Stomach smooth muscle (tissue), 2 donors: ENCODE measurements around the gene KCMF1.
A peak's percentile ranks its signal among the peaks of the same experiment; 100 is the strongest.

Experiments used
- H3K27ac ChIP-seq: one replicate; pipeline ENCODE4 v1.7.0; 2013; ENCODE audit warnings: mild to moderate bottlenecking, low read length, inconsistent platforms
- H3K27me3 ChIP-seq, 2 donors: one replicate each; pipeline ENCODE4 v1.7.0; 2013; ENCODE audit warnings: low read length in 2 of 2; ENCODE audit not compliant: insufficient read depth in 2 of 2, control insufficient read depth in 1 of 2
- H3K36me3 ChIP-seq, 2 donors: one replicate each; pipeline ENCODE4 v1.7.0; 2013; ENCODE audit warnings: low read length in 2 of 2; ENCODE audit not compliant: control insufficient read depth in 2 of 2, insufficient read depth in 2 of 2
- H3K4me1 ChIP-seq: one replicate; pipeline ENCODE4 v1.7.0; 2013; ENCODE audit warnings: low read length; ENCODE audit not compliant: control insufficient read depth, insufficient read depth
- H3K4me3 ChIP-seq, 2 donors: one replicate each; pipeline ENCODE4 v1.7.0; 2013; ENCODE audit warnings: low read length in 2 of 2
- H3K9ac ChIP-seq, 2 donors: one replicate each; pipeline ENCODE4 v1.7.0; 2013; ENCODE audit warnings: low read length in 2 of 2, mild to moderate bottlenecking in 1 of 2
- H3K9me3 ChIP-seq, 2 donors: one replicate each; pipeline ENCODE4 v1.7.0; 2013; ENCODE audit warnings: low read length in 2 of 2; ENCODE audit not compliant: control insufficient read depth in 2 of 2
- donor health status: healthy.
- donor health status: Pancreatic carcinoma.

Gene KCMF1

GRCh38 chr2:84966731-84967130 lies 4.2 kb upstream of the KCMF1 start:
- no peak overlapping the region for H3K27ac ChIP-seq
- H3K36me3 ChIP-seq, result peaks cover 0 to 2% of the 10 kb centered on the region in 2 donors
- H3K4me3 ChIP-seq, result no peak overlapping the region
- no peak overlapping the region for H3K9ac ChIP-seq
- no peaks in the 10 kb centered on the region for H3K9me3 ChIP-seq
- H3K27me3 ChIP-seq, result no peaks in the 10 kb centered on the region
- H3K4me1 ChIP-seq, result peaks cover 22% of the 10 kb centered on the region

DNA sequence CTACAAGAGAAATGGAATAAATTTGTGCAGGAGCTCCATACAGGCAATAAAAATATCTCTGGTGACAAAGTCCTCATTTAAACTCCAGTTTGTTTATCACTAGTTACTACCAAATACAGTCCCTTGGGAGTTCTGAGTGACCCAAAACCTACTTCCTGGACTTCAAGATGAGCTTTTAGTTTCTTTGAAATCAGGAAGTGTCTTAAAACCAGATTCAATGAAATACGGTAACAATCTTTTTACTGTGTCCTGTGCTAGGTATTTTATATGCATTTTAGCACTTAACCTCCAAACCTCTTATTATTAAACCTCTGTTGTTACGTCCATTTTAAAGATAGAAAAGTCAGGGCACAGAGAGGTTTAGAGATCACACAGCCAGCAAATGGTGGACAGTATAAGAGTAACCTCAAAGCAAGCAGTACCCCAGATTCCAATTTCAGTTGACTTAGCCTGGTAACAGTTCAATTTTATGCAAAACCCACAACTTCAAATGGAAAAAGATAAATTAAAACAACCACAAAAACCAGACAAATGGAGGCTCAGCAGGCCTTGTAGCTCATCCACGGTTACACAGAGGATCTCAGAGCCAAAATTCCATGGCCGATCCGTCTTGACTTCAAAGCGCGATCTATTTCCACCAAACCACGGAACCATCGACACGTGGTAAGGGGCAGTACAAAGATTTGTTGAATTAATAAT lies 1.3 kb upstream of the KCMF1 start:
- peaks cover 20% of the 10 kb centered on the region for H3K4me1 ChIP-seq
- peak overlapping the region; percentile 81 for H3K27ac ChIP-seq

DNA sequence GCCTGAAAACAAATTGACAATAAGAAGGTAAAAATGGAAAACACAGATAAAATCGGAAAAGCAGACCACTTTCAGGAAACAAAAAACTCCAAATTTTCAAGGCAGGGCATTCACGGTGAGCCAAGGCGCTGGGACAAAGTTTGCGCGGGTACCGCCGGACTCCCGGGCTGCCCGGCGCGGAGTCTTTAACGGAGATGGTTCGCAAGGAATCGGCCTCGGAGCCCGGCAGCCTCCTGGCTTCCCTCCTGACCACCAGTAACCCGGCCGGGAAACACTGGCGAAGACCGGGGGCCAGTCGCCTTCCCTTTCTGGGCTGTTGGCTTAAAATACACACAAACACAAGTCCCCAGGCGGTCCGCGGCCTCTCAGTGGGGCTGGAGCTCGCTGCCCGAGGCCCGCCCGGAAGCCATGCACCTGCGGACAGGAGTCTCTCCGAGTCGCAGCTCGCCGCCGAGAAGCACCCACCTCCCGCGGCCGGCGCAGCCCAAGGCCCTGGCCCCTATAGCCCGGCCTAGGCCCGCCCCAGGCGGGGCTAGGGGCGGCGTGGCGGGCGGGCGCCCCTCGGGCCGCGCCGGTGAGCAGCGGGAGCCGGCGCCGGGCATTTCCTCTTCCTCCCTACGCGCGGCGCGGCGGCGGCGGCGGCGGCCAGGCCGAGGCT lies 622 bp upstream of the KCMF1 start:
- H3K4me3 ChIP-seq, result peak overlapping the region; percentile 78 to 85
- H3K36me3 ChIP-seq, result peaks cover 0 to 3% of the 10 kb centered on the region in 2 donors
- peak overlapping the region; percentile 90 to 95 for H3K9ac ChIP-seq
- peaks cover 24% of the 10 kb centered on the region for H3K4me1 ChIP-seq
- no peaks in the 10 kb centered on the region for H3K9me3 ChIP-seq
- H3K27ac ChIP-seq, result peak overlapping the region; percentile 81
- H3K27me3 ChIP-seq, result no peaks in the 10 kb centered on the region

More for the DNA sequence above, 1.3 kb upstream of the KCMF1 start:
- Histone ChIP-seq H3K9me3 (no peaks in the 10 kb centered on the region), H3K9ac (peak overlapping the region; percentile 90 to 95), H3K4me3 (peak overlapping the region; percentile 78 to 85), H3K27me3 (no peaks in the 10 kb centered on the region), H3K36me3 (peaks cover 0 to 3% of the 10 kb centered on the region in 2 donors)

DNA sequence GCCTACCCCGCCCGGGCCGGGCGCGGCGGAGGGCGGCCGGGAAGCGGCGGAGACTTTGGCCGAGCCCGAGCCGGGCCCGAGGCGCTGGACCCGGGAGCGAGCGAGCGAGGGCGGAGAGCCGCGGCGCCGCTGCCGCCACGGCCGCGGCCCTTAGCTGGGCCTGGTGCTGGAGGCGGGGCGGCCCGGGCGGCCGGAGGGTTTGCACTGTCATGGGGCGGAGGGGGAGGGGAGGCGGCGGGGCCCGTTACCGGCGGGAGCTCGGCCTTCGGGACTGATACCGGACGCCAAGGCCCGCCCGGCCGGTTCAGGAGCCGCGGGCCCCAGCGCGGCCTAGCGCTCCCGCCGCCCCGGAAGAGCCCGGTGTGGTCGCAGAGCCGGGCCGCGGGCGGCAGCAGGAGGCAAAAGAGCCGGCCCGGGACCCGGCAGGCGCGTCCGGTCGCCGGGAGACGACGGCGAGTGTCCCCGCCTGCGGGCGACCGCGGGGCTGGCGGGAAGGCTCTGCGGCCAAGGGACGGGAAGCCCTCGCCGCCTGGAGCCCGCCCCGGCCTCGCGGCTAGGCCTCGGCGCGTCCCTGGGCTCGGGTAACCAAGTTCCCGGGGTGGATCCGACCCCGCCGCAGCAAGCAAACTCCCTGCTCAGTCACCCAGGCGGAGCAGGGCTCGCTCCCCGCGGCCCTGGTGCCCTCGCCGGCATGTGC lies 697 bp downstream of the KCMF1 start:
- H3K27me3 ChIP-seq, result no peaks in the 10 kb centered on the region
- H3K4me1 ChIP-seq, result peaks cover 28% of the 10 kb centered on the region
- peak overlapping the region; percentile 93 for H3K9ac ChIP-seq
- peaks cover 0 to 2% of the 10 kb centered on the region in 2 donors for H3K36me3 ChIP-seq
- H3K9me3 ChIP-seq, result no peaks in the 10 kb centered on the region
- peak overlapping the region; percentile 84 for H3K27ac ChIP-seq
- peak overlapping the region; percentile 84 to 92 for H3K4me3 ChIP-seq

DNA sequence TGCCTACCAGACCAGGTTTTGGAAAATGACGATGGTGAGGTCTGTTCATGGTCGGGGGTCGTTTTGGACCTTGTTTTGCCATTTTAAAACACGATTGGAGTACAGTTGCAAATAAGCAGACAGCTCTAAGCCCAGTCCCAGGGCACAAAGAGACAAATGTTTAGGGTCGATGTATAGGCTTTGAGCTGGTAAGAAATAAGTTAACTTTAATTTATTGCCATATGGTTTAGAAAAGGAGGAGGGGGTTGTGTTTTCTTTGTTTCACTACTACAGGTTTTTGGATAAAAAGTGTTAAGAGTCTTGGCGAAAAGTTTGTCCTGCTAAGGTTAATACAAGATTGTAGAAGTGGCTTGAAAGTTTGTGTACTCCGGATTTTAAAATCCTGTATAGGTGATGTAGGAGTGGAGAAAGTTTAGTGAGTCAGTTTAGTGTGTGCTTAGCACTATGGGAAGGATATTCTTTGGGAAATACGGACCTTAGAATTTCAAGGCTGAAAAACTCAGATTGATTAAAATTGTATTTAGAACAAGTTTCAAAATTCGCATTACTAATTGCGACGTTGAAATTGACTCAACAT lies 1.3 kb downstream of the KCMF1 start:
- no peaks in the 10 kb centered on the region for H3K27me3 ChIP-seq
- H3K9ac ChIP-seq, result peak overlapping the region; percentile 93
- peak overlapping the region; percentile 84 for H3K27ac ChIP-seq
- peaks cover 0 to 2% of the 10 kb centered on the region in 2 donors for H3K36me3 ChIP-seq
- H3K9me3 ChIP-seq, result no peaks in the 10 kb centered on the region
- H3K4me3 ChIP-seq, result peak overlapping the region; percentile 84 to 92
- H3K4me1 ChIP-seq, result peaks cover 28% of the 10 kb centered on the region

DNA sequence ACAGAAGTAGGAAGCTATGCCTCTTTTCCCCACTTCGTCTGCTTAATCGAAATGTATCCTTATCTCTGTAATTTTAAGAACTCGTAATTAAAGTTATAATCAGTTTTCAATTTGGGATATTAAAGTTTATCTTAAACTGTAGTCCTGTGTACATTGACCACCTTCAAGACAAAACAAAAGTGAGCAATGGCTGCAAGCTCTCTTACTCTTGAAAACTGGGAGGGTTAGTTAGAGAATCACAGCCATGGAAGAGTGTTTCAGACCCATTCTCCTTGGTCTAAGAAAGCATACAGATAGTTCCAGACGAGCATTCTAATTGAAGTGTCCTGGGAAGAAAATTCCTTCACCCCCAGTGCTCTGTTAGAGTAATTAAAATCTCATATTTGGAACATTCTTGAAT lies 2.0 kb downstream of the KCMF1 start:
- peak overlapping the region; percentile 84 to 92 for H3K4me3 ChIP-seq
- no peak overlapping the region for H3K27ac ChIP-seq
- no peaks in the 10 kb centered on the region for H3K27me3 ChIP-seq
- no peaks in the 10 kb centered on the region for H3K9me3 ChIP-seq
- peak overlapping the region in 1 of 2 donors; percentile 93 for H3K9ac ChIP-seq
- H3K4me1 ChIP-seq, result peaks cover 28% of the 10 kb centered on the region
- H3K36me3 ChIP-seq, result peaks cover 0 to 2% of the 10 kb centered on the region in 2 donors

- H3K4me1 ChIP-seq, result peaks cover 22% of the 10 kb centered on the region
- H3K27me3 ChIP-seq, result no peaks in the 10 kb centered on the region
- H3K27ac ChIP-seq, result no peak overlapping the region
- no peaks in the 10 kb centered on the region for H3K9me3 ChIP-seq
- no peaks in the 10 kb centered on the region for H3K36me3 ChIP-seq
- no peak overlapping the region for H3K4me3 ChIP-seq
- H3K9ac ChIP-seq, result no peak overlapping the region
Observed at GRCh38 chr2:84980263-84980983, 9.5 kb downstream of the KCMF1 start.

DNA sequence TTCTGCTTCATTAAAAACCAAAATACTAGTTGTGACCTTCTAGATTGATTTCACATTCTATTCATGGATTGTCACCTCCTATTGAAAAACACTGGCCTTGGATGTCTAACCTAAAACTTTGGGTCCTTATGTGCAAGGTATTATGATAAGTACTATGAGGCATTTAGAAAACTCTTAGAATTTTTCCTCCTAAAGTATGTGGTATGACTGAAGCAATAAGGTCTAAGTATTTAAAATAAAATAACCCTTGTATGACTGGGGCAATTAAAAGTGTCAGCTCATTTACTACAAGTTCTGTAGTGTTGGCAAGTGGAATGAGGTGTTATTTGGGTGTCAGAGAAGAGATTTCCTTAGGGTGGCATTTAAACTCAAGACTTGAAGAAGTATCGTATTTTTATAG lies 15.1 kb downstream of the KCMF1 start:
- Histone ChIP-seq H3K9ac (no peak overlapping the region), H3K36me3 (no peaks in the 10 kb centered on the region), H3K4me3 (no peak overlapping the region), H3K9me3 (no peaks in the 10 kb centered on the region), H3K27ac (no peak overlapping the region), H3K27me3 (no peaks in the 10 kb centered on the region), H3K4me1 (peaks cover 11% of the 10 kb centered on the region)

DNA sequence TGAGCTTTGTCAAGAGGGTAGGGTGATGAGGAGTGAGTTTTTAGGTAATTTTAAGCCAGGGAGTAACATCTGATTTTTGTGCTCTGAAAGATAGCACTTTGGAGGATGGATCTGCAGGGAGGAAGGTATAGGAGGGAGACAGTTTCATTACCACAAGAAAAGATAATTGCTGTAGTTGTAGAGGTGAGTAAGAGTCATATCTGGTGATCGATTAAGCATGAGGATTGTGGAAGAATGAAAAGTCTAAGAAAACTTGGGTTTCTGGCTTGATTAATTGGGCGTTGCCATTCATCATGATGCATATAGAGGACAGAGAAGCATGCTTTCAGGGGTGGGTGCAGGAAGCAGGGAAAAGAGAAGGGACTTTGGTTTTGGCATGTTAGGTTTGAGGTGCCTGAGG lies 18.5 kb downstream of the KCMF1 start:
- Histone ChIP-seq H3K27me3 (no peaks in the 10 kb centered on the region), H3K27ac (no peak overlapping the region), H3K36me3 (no peaks in the 10 kb centered on the region), H3K4me3 (no peak overlapping the region), H3K9ac (no peak overlapping the region), H3K9me3 (no peaks in the 10 kb centered on the region), H3K4me1 (peaks cover 11% of the 10 kb centered on the region)

GRCh38 chr2:84989927-84990326 lies 19.0 kb downstream of the KCMF1 start:
- H3K4me3 ChIP-seq, result no peak overlapping the region
- H3K9me3 ChIP-seq, result no peaks in the 10 kb centered on the region
- H3K36me3 ChIP-seq, result no peaks in the 10 kb centered on the region
- H3K27me3 ChIP-seq, result no peaks in the 10 kb centered on the region
- H3K9ac ChIP-seq, result no peak overlapping the region
- no peak overlapping the region for H3K27ac ChIP-seq
- H3K4me1 ChIP-seq, result peaks cover 6% of the 10 kb centered on the region
